ENCODE data around the gene CTBP1.

Gene CTBP1

GRCh38 chr4:1236103-1236641, 12.8 kb downstream of the CTBP1 start:
- DNase-seq: no peak

GRCh38 chr4:1235381-1236102, 13.4 kb downstream of the CTBP1 start:
- DNase-seq: no peak

DNA sequence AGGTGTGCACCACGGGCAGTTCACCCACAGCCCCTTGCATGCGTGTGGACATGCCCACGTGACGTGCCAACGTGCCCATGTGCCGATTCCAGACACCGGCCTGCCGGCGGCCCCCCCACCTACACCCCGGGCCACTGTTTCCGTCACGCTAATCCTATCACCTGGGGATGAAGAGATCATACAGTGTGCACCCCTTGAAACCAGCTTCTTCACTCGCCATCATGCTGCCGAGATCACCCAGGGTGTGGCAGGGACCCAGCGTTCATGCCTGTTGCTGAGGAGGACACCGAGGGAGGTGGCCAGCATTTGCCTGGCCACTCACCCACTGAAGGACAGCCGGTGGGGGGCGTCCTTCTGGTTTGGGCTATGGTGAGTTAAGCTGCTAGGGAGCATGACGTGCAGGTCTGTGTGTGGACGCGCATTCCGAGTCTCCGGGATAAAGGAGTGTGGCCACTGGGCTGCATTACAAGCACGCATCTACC, 14.1 kb downstream of the CTBP1 start:
- DNase-seq: no peak

DNA sequence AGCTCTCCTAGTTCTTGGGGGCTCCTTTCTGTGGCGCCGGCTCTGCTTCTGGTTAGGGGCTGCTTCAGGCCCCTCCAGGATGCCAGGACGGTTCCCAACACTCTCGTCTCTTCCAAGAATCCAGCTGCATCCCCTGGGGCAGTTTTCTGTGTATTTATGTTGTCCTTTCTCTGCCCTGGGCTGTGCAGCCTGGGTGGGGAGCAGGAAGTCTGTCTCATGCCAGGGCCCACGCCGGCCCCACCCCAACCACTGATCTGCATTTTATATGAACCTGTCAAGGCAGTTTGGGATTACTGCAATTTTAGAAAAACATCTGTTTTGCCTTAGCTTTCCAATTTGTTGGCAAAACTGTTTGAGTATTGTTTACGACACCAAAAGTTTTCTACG, 14.6 kb downstream of the CTBP1 start:
- DNase-seq: no peak

DNA sequence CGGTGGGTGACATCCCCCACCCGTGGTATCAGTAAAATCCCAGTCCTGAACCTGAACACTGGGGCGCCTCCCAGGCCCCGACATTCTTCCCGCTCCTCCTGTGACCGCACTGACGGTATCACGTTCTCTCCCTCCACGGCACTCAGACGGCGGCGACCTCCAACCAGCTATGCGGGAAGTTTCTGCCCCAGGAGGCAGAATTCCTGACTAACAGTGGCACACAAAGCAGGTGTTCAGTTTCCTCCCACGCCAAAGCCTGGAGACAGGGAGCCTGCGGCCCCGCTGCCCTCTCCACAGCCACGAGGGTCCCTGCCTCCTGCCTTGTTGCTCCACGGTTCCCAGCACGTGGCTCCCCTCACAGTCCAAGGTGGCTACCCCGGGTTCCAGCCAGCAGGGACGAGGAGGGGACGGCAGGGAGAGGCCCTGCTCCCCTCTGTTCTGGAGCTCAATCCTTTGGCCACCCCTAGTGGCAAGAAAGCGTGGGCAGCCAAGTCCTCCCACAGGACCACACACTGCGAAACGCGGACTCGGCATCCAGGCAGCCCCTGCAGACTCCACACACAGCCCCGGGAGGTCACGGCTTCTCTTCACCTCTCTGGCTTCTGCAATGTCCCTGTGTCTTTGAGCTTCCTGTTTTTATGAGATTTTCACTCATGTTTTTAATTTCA, 15.2 kb downstream of the CTBP1 start:
- DNase-seq: no peak

- DNase-seq: no peak
These were observed 16.0 kb downstream of the CTBP1 start for GRCh38 chr4:1232661-1233621.

GRCh38 chr4:1231637-1232360, 17.1 kb downstream of the CTBP1 start:
- no peak for DNase-seq

DNA sequence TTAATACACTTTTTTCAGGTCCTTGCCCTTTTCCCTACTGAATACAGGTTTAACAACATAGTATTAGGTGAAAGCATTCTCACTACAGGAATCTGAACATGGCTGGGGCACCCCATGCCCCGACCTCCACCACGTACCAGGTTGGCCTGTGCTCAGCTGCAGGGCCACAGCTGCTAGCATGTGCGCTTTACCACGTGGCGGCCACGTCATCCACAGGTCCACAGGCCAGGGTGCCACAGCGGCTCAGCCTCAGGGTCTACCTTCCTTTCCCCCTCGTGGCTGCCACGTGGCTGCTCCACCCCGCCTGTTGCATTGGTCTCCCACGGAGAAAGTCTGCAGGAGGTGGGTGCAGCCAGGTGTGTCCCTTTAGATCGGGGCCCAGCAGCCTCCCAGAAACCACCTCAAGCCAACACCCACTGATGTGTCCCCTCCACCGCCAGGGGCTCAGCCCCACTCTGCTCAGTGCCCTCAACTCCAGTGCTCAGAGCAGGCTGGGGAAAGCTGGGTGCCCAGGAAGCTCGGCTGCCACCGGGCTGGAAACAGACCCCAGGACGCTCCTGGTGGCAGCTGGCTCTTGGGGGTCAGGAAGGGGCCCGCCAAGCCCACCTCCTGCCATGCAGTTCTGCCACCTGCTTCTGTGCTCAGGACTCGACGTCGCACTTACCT, 17.8 kb downstream of the CTBP1 start:
- DNase-seq: no peak

DNA sequence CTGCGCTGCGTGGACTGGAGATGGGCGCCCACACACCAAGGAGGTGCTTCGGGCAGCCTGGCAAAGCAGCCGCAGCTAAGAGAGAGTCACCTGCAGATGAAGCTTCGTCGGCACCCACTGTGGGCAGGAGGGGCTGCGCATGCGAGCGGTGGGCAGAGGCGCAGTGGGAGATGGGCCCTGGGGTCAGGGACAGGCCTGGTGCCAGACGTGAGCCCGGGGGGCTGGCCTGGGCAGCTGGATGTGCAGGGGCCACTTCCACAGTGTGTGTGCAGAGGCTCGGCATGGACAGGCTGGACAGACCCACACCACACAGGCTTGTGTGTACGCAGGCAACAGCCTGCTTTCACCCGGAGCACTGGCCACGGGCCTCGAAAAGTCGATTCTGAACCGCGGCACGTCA, 18.6 kb downstream of the CTBP1 start:
- DNase-seq: no peak

DNA sequence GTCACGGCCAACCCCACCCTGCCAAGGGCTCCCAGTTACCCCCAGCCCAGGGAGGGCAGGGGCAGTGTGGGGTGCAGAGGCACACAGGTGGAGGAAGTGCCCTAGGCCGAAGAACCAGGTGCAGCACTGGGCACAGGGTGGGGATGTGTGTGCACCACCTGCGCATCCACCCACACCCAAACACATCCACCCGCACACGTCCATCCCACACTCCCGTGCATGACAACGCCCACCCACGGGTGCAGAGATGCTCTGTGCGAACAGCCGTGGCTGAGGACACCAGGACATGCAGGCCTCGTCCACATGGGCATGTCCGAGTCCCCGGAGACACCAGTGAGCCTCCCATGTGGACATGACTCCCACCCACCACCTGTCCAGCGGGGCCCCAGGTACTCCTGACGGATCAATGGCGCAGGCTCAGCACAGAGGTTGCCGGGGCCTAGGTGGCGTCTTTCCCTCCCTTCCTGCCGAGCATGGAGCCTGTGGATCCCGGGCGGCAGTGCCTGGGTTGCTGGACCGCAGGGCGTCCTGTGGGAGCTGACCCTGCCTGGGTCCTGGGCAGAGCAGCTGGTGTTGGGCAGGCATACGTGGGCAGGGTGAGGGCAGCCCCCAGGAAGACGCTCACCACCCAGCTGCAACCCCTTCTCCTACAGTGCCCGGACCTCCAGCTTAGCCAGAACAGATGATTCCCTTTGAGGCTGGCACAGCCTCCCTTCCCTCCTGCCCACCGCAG, 19.6 kb downstream of the CTBP1 start:
- no peak for DNase-seq

DNA sequence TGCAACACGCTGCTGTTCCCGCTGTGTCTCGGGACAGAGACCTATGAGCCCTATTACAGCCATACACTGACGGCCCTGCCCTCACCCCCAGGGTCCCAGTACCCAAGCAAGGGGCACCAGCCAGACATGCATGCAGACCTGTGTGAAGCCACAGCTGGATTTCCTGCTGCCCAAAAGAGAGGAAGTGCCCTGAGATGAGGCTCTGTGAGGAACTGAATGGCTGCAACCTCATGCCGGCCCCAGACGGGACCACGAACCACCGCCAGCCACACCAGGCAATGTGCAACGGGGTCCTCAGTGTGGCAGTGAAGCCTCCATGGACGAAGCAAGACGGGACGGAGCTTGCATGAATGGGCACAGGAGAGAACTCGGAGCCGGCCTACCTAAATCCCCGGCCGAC, 21.1 kb downstream of the CTBP1 start:
- no peak for DNase-seq

DNA sequence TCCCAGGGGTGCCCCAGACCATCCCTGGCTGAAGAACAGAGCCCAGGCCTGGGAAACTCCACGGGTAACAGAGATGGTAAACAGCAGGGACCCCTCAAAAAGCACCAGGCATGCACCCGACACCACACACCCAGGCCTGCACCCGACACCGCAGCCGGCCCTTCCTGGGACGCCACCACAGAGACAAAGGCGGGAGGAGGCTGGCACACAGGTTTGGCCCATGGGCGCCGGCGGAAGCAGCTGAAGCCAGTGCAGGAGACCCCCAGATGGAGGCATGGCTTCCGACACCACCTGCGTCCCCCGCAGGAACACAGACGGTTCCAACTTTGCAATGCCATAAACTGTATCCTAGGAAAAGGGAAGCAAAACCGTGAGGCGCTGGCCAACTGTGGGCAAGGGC, 22.3 kb downstream of the CTBP1 start:
- no peak for DNase-seq

GRCh38 chr4:1226144-1226481, 22.8 kb downstream of the CTBP1 start:
- no peak for DNase-seq

DNA sequence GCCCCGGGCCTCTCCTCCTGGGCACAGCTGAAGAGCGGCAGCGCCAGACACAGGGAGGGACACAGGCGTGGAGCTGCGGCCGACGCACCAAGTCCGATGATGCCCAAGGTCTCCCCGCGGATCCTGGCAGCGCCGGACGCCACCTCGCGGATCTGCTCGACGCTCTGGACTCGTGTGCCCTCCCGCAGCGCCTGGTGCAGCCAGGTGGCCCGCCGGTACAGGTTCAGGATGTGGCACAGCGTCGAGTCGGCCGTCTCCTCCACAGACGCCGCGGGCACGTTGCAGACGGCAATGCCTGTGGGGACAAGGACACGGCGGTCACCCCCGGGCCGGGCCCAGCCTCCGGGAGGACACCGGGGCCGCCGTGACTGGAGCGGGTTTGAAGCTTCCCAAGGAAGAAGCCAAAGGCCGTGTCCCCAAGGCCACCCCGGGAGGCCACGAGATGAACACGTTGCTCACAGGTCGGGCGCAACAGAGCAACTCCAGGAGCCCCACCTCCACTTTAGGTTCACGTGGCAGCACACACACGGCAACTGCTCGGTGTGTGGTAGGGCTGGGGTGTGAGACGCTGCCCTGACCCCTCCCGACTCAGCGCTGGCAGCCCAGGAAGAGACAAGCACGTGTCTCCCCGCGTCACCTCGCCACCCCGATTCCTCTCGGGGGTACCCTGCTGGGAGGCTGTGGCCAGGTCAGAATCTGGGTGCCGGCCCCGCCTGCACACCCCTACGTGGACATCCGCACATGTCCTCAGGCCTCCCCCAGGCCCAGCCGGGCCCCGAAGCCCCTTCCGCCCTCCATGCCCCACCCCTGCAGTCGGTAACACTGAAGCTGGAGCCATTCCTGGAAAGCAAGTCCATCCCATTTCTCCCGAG, 23.4 kb downstream of the CTBP1 start:
- no peak for DNase-seq

GRCh38 chr4:1223841-1224809, 24.8 kb downstream of the CTBP1 start:
- DNase-seq: no peak

- no peak for DNase-seq
These were observed 25.8 kb downstream of the CTBP1 start for GRCh38 chr4:1222938-1223690.

- DNase-seq: no peak
These were observed 26.7 kb downstream of the CTBP1 start for GRCh38 chr4:1222036-1222789.
